Body of pancreas (tissue), 4 donors: ENCODE measurements around the gene NOX4.
"Not testable (repeated sequence)": the region's sequence is repeated elsewhere in the genome, so short reads cannot be mapped to it uniquely, and the experiment has no call there.

ENCODE experiments used
- CTCF ChIP-seq, 7 experiments: fragments of 450-650 bp in 4 of 7; fragments of 200-600 bp in 3 of 7; sonication (generic) in 3 of 7; IDR thresholded peaks; one replicate each; pipeline ENCODE4 v1.5.1; 2016 to 2019; ENCODE audit warnings: antibody characterized with exemption in 7 of 7
- POLR2A ChIP-seq, 3 donors: fragments of 450-650 bp; IDR thresholded peaks; one replicate each; pipeline ENCODE4 v1.6.1; 2016; ENCODE audit warnings: antibody characterized with exemption in 3 of 3, mild to moderate bottlenecking in 2 of 3

- TF ChIP-seq CTCF, POLR2A (IDR thresholded peaks at IDR 0.05): not testable (repeated sequence)
These were observed 148.1 kb downstream of the NOX4 start for GRCh38 chr11:89342880-89343572.
